ENCODE data around the gene SYCE3.

DNA sequence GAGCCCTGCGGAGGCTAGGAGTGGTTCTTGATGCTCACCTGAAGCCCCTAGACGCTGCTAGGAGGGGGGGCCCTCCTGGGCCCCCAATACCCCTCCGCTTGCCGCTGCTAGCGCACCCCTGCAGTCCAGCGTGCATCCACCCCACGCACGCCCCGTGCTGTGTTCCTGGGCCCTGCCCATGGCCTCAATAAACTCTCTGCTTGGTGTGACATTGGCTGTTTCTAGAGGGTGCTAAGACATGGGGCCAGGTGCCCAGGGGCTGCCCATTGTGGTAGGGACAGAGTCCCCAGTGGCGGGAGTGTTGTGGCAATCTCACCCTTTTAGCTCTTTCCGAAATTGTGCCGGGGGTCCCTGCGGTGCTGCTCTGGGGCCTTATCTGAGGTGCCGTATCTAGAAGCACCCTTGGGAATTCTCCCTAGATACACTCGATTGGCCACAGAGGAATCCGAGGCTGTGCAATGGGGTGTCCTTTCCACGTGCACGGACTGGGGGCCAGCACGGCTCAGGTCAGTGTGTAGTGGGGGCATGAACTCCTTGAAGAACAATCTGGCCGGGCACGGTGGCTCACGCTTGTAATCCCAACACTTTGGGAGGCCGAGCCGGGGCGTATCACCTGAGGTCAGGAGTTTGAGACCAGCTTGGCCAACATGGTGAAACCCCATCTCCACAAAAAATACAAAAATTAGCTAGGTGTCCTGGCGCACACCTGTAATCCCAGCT lies 48.8 kb upstream of the SYCE3 start:
- TF ChIP-seq POLR2A (IDR thresholded peaks at IDR 0.05; ENCODE audit: low read length) (no peak), GATA1 (IDR thresholded peaks at IDR 0.05; ENCODE audit: low read depth, low read length) (no peak)

Measured in erythroblast (primary cell).